Measurements from ENCODE around the gene CHSY3. TPM values are rescaled to one million over a fixed set of nuclear protein-coding genes. Genes with fewer than 3 reads are reported as not detected.

Gene CHSY3
- total RNA-seq, 4 donors from 2014 or later, result 1.7 to 5.6 (median 4.0) TPM

DNA sequence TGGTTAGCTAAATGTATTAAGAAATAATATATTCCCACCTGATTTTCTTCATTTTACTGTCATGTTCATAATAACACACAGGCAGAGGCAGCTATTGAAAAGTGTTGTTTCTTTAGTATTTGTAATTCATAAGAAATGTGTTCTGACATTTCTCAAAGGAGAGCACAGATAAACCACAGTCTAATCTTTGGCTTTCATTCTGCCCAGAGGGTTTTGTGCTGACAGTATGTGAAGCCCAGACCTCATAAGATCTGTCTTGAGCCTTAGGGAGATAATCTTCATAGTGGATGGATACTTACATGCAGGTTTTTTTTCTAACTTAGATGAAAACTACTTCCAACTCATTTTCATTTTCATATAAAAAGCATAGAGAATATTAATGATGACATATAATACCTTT, 206.1 kb downstream of the CHSY3 start:
- intact Hi-C loops (cut with DNase I), result no loop called here
- no peak for TF ChIP-seq POLR2A (IDR thresholded peaks at IDR 0.05)
- TF ChIP-seq, protein P1, sequence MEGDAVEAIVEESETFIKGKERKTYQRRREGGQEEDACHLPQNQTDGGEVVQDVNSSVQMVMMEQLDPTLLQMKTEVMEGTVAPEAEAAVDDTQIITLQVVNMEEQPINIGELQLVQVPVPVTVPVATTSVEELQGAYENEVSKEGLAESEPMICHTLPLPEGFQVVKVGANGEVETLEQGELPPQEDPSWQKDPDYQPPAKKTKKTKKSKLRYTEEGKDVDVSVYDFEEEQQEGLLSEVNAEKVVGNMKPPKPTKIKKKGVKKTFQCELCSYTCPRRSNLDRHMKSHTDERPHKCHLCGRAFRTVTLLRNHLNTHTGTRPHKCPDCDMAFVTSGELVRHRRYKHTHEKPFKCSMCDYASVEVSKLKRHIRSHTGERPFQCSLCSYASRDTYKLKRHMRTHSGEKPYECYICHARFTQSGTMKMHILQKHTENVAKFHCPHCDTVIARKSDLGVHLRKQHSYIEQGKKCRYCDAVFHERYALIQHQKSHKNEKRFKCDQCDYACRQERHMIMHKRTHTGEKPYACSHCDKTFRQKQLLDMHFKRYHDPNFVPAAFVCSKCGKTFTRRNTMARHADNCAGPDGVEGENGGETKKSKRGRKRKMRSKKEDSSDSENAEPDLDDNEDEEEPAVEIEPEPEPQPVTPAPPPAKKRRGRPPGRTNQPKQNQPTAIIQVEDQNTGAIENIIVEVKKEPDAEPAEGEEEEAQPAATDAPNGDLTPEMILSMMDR (IDR thresholded peaks at IDR 0.05), result no peak
- Histone ChIP-seq H3K36me3 (no peaks in the 10 kb centered on the region), H3K9me3 (no peaks in the 10 kb centered on the region), H3K4me1 (no peaks in the 10 kb centered on the region), H3K27me3 (no peaks in the 10 kb centered on the region), H3K27ac (no peak overlapping the region), H3K4me3 (replicated peaks in 1 of 3) (no peak overlapping the region)
- DNase-seq, result no peak

- no peaks in the 10 kb centered on the region for H3K27me3 ChIP-seq
- no peak for DNase-seq
- H3K27ac ChIP-seq, result no peak overlapping the region
- TF ChIP-seq, protein P1 (IDR thresholded peaks at IDR 0.05), result no peak
- no peak for TF ChIP-seq POLR2A (IDR thresholded peaks at IDR 0.05)
- H3K4me1 ChIP-seq, result no peaks in the 10 kb centered on the region
- no peak overlapping the region for H3K4me3 ChIP-seq (replicated peaks in 1 of 3)
- H3K36me3 ChIP-seq, result no peaks in the 10 kb centered on the region
- WGBS, 2 donors, result 38 to 39% methylated on average over 3 of the region's 3 CpGs
- intact Hi-C loops (cut with DNase I), result no loop called here
- H3K9me3 ChIP-seq, result no peaks in the 10 kb centered on the region
Observed at GRCh38 chr5:130111746-130112145, 207.5 kb downstream of the CHSY3 start.

DNA sequence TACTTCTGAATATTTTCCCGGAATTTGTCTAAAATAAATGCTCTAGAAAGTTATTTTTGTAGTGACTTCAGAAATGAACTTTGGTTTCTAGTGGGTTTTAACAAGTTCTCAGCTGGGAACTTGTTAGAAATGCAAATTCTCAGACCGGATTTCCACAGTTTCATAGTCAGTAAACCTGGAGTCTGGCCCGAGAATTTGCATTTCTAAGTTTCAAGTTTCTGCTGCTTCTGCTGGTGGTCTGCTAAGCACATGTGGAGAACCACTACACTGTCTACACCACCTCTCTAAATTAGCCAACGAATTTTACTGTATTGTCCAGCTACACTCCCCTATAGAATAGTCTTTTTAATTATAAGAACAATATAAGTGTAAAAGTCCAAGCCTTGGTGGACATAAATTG, 208.0 kb downstream of the CHSY3 start:
- H3K4me3 ChIP-seq (replicated peaks in 1 of 3), result no peak overlapping the region
- H3K4me1 ChIP-seq, result no peaks in the 10 kb centered on the region
- no peak overlapping the region for H3K27ac ChIP-seq
- DNase-seq, result no peak
- WGBS, 2 donors, result 49 to 51% methylated on average over 4 of the region's 4 CpGs
- H3K27me3 ChIP-seq, result no peaks in the 10 kb centered on the region
- H3K36me3 ChIP-seq, result no peaks in the 10 kb centered on the region
- intact Hi-C loops (cut with DNase I), result no loop called here
- no peaks in the 10 kb centered on the region for H3K9me3 ChIP-seq
- TF ChIP-seq POLR2A (IDR thresholded peaks at IDR 0.05), result no peak

GRCh38 chr5:130115686-130116085, 211.4 kb downstream of the CHSY3 start:
- intact Hi-C loops (cut with DNase I), result no loop called here
- H3K9me3 ChIP-seq, result no peaks in the 10 kb centered on the region
- no peak for DNase-seq

GRCh38 chr5:130116462-130116861, 212.2 kb downstream of the CHSY3 start:
- Histone ChIP-seq H3K9me3 (no peaks in the 10 kb centered on the region), H3K4me3 (replicated peaks in 1 of 3) (no peak overlapping the region), H3K27ac (no peak overlapping the region), H3K27me3 (no peaks in the 10 kb centered on the region), H3K4me1 (no peaks in the 10 kb centered on the region), H3K36me3 (no peaks in the 10 kb centered on the region)
- TF ChIP-seq POLR2A (IDR thresholded peaks at IDR 0.05), result no peak
- TF ChIP-seq, protein P1 (IDR thresholded peaks at IDR 0.05), result no peak
- DNase-seq, result no peak
- WGBS, 2 donors, result 80 to 88% methylated on average over 5 of the region's 5 CpGs
- intact Hi-C loops (cut with DNase I), result no loop called here

More at GRCh38 chr5:130115686-130116085, 211.4 kb downstream of the CHSY3 start:
- no peak for TF ChIP-seq POLR2A (IDR thresholded peaks at IDR 0.05)
- Histone ChIP-seq H3K4me1 (no peaks in the 10 kb centered on the region), H3K27ac (no peak overlapping the region), H3K36me3 (no peaks in the 10 kb centered on the region), H3K27me3 (no peaks in the 10 kb centered on the region), H3K4me3 (replicated peaks in 1 of 3) (no peak overlapping the region)
- WGBS, 2 donors, result 88 to 93% methylated on average over 8 of the region's 8 CpGs

GRCh38 chr5:130116972-130117371, 212.7 kb downstream of the CHSY3 start:
- TF ChIP-seq POLR2A (IDR thresholded peaks at IDR 0.05), result no peak
- TF ChIP-seq, protein P1 (IDR thresholded peaks at IDR 0.05), result no peak
- no peak for DNase-seq
- no peaks in the 10 kb centered on the region for H3K27me3 ChIP-seq
- no peaks in the 10 kb centered on the region for H3K9me3 ChIP-seq
- 74 to 100% methylated on average over 1 of the region's 1 CpG for WGBS, 2 donors
- H3K4me3 ChIP-seq (replicated peaks in 1 of 3), result no peak overlapping the region
- H3K27ac ChIP-seq, result no peak overlapping the region
- no peaks in the 10 kb centered on the region for H3K4me1 ChIP-seq
- H3K36me3 ChIP-seq, result no peaks in the 10 kb centered on the region
- intact Hi-C loops (cut with DNase I), result no loop called here
